Trophoblast cell (in vitro differentiated cells and primary cell): ENCODE data around the gene MEOX2. TPM values are rescaled to one million over a fixed set of nuclear protein-coding genes. Genes with fewer than 3 reads are reported as not detected.

Experiments used
- DNase-seq, 2 donors: peaks; one replicate each; pipeline ENCODE4 v3.0.0-alpha.2; 2016
- H2AFZ ChIP-seq: 2 replicates; pipeline ENCODE4 v1.6.1; 2013; ENCODE audit warnings: low read length, moderate library complexity, mild to moderate bottlenecking; ENCODE audit not compliant: insufficient read depth, poor library complexity
- H2AK5ac ChIP-seq: 2 replicates; pipeline ENCODE4 v1.6.1; 2013; ENCODE audit warnings: mild to moderate bottlenecking, low read length
- H2BK120ac ChIP-seq: 2 replicates; pipeline ENCODE4 v1.6.1; 2013; ENCODE audit warnings: low read length, mild to moderate bottlenecking, moderate library complexity; ENCODE audit not compliant: insufficient read depth, poor library complexity
- H2BK12ac ChIP-seq: 2 replicates; pipeline ENCODE4 v1.6.1; 2013; ENCODE audit warnings: mild to moderate bottlenecking, low read length, moderate library complexity
- H2BK5ac ChIP-seq: 2 replicates; pipeline ENCODE4 v1.6.1; 2013; ENCODE audit warnings: low read length, low read depth, moderate library complexity, mild to moderate bottlenecking; ENCODE audit not compliant: poor library complexity
- H3K14ac ChIP-seq: 2 replicates; pipeline ENCODE4 v1.6.1; 2013; ENCODE audit warnings: mild to moderate bottlenecking, low read length
- H3K18ac ChIP-seq: 2 replicates; pipeline ENCODE4 v1.6.1; 2013; ENCODE audit warnings: mild to moderate bottlenecking, low read length
- H3K23ac ChIP-seq: 2 replicates; pipeline ENCODE4 v1.6.1; 2013; ENCODE audit warnings: low read length
- H3K27ac ChIP-seq: 2 replicates; pipeline ENCODE4 v1.5.1; 2013; ENCODE audit warnings: low read depth, mild to moderate bottlenecking, inconsistent platforms, low read length, moderate library complexity
- H3K27me3 ChIP-seq: 2 replicates; pipeline ENCODE4 v1.6.1; 2013; ENCODE audit warnings: inconsistent platforms, mild to moderate bottlenecking, low read length, moderate library complexity; ENCODE audit not compliant: insufficient read depth
- H3K36me3 ChIP-seq, 2 experiments: 1 replicate in 1 of 2; 2 replicates in 1 of 2; pipeline ENCODE4 v1.6.1; 2013; ENCODE audit warnings: low read length in 2 of 2, mild to moderate bottlenecking in 2 of 2, moderate library complexity in 1 of 2; ENCODE audit not compliant: insufficient read depth in 2 of 2, control insufficient read depth in 1 of 2
- H3K4ac ChIP-seq: 2 replicates; pipeline ENCODE4 v1.6.1; 2013; ENCODE audit warnings: low read depth, mild to moderate bottlenecking, low read length, moderate library complexity
- H3K4me1 ChIP-seq, 2 experiments: 1 replicate in 1 of 2; 2 replicates in 1 of 2; pipeline ENCODE4 v1.6.1; 2013; ENCODE audit warnings: low read length in 2 of 2, mild to moderate bottlenecking in 2 of 2, moderate library complexity in 1 of 2; ENCODE audit not compliant: insufficient read depth in 2 of 2, control insufficient read depth in 1 of 2
- H3K4me2 ChIP-seq: 2 replicates; pipeline ENCODE4 v1.6.1; 2013; ENCODE audit warnings: inconsistent platforms, mild to moderate bottlenecking, low read length, moderate library complexity
- H3K4me3 ChIP-seq: 2 replicates; pipeline ENCODE4 v1.5.1; 2013; ENCODE audit warnings: mild to moderate bottlenecking, low read depth, low read length, inconsistent platforms
- H3K79me1 ChIP-seq: one replicate; pipeline ENCODE4 v1.6.1; 2013; ENCODE audit warnings: low read length
- H3K79me2 ChIP-seq: 2 replicates; pipeline ENCODE4 v1.6.1; 2013; ENCODE audit warnings: low read length, mild to moderate bottlenecking; ENCODE audit not compliant: control insufficient read depth, insufficient read depth, poor library complexity
- H3K9ac ChIP-seq: 2 replicates; pipeline ENCODE4 v1.6.1; 2013; ENCODE audit warnings: mild to moderate bottlenecking, low read length
- H3K9me3 ChIP-seq: 2 replicates; pipeline ENCODE4 v1.6.1; 2013; ENCODE audit warnings: low read depth, mild to moderate bottlenecking, control low read depth, inconsistent platforms, low read length; ENCODE audit not compliant: insufficient read depth
- H4K12ac ChIP-seq: 2 replicates; pipeline ENCODE4 v1.6.1; 2013; ENCODE audit warnings: low read depth, mild to moderate bottlenecking, low read length, moderate library complexity
- H4K8ac ChIP-seq: 2 replicates; pipeline ENCODE4 v1.6.1; 2013; ENCODE audit warnings: low read depth, mild to moderate bottlenecking, low read length, moderate library complexity
- H4K91ac ChIP-seq: one replicate; pipeline ENCODE4 v1.6.1; 2013; ENCODE audit warnings: low read depth, mild to moderate bottlenecking, low read length, moderate library complexity
- WGBS: extraction: QIAGEN DNeasy Blood & Tissue Kit; methylation state at CpG from one replicate; pipeline ENCODE4 v1.1.7; 2013; ENCODE audit warnings: missing lambda C conversion rate; ENCODE audit not compliant: insufficient read length, insufficient coverage; ENCODE audit errors: extremely low coverage; 5-methylcytosine and 5-hydroxymethylcytosine counted together
- polyA plus RNA-seq: library from polyadenylated mRNA; stranded (reverse); fragments of 200-250 nt; gene quantifications from 2 replicates; pipeline ENCODE4 v1.2.3, GENCODE V29; 2013

The MEOX2 gene
- not detected in 2 replicates for polyA plus RNA-seq

DNA sequence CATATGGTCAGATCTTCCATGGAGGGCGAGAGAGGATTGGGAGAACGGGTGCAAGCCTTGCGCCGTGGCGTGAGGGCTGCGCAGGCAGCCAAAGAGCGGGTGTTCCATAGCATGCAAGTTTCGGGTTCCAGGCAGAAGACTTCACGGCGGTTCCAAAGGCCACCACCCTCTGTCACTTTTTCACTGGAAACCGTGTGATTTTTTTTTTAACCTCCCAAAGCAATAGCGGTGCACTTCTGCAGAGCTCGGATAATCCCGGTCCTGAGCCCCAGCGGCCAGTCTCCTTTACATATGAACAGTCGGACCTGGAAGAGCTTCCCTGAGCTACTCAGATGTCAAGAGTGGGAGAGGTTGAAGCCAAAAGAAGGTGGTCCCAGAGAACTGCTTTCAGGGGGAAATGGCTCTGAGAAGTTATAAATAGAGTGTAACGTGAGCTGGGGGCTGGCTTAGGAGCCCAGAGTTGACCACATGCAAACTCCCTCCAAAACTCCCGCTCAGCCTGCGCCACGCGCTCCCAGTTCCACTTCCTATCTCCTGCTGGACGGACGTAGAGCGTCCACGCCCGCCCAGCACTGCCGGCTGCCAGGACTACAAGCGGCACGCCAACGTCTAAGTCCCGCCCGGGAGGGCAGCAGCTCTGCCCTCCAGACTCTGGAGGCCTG, at the start of gene MEOX2:
Gene MEOX2, minus strand, starts transcription at position 389 of the 662 bp plus-strand sequence. Its CDS starts 281 bp downstream, at position 108.
- Histone ChIP-seq H3K9me3 (peaks cover 5% of the 10 kb centered on the region), H4K91ac (no peak within 1 kb of the TSS), H4K12ac (no peak within 1 kb of the TSS), H3K9ac (no peak within 1 kb of the TSS), H3K4ac (no peak within 1 kb of the TSS), H2BK12ac (no peak within 1 kb of the TSS), H4K8ac (no peak within 1 kb of the TSS), H3K79me1 (no peaks in the 10 kb centered on the region), H3K4me1 (peaks cover 7 to 13% of the 10 kb centered on the region in 2 experiments), H2AK5ac (no peak within 1 kb of the TSS), H3K4me3 (peak within 1 kb of the TSS; percentile 35), H3K36me3 (no peaks in the 10 kb centered on the region), H3K4me2 (peak within 1 kb of the TSS; percentile 59), H3K14ac (no peak within 1 kb of the TSS), H2BK120ac (no peak within 1 kb of the TSS), H2BK5ac (no peak within 1 kb of the TSS), H3K23ac (no peak within 1 kb of the TSS), H3K18ac (no peak within 1 kb of the TSS), H3K79me2 (no peaks in the 10 kb centered on the region), H3K27ac (no peak within 1 kb of the TSS), H2AFZ (peak within 1 kb of the TSS; percentile 23), H3K27me3 (peaks cover 36% of the 10 kb centered on the region)
- no peak for DNase-seq
- no CpG with 5 or more reads among the region's 32 CpGs for WGBS

- Histone ChIP-seq H2BK12ac (no peak overlapping the region), H2BK120ac (no peak overlapping the region), H3K9me3 (no peaks in the 10 kb centered on the region), H3K27ac (no peak overlapping the region), H4K91ac (no peak overlapping the region), H3K79me2 (no peaks in the 10 kb centered on the region), H3K4me1 (no peaks in the 10 kb centered on the region), H4K12ac (no peak overlapping the region), H2BK5ac (no peak overlapping the region), H3K36me3 (no peaks in the 10 kb centered on the region), H3K14ac (no peak overlapping the region), H3K4me3 (no peak overlapping the region), H3K4ac (no peak overlapping the region), H4K8ac (no peak overlapping the region), H2AK5ac (no peak overlapping the region), H3K4me2 (no peak overlapping the region), H3K18ac (no peak overlapping the region), H3K27me3 (no peaks in the 10 kb centered on the region), H3K9ac (no peak overlapping the region), H3K23ac (no peak overlapping the region), H2AFZ (no peak overlapping the region), H3K79me1 (no peaks in the 10 kb centered on the region)
- no peak for DNase-seq
These were observed 43.3 kb upstream of the MEOX2 start for GRCh38 chr7:15729746-15730145.

GRCh38 chr7:15725051-15725450, 38.6 kb upstream of the MEOX2 start:
- Histone ChIP-seq H3K4ac (no peak overlapping the region), H3K79me2 (no peaks in the 10 kb centered on the region), H3K9me3 (no peaks in the 10 kb centered on the region), H3K18ac (no peak overlapping the region), H2BK12ac (no peak overlapping the region), H3K27ac (no peak overlapping the region), H3K4me2 (no peak overlapping the region), H4K12ac (no peak overlapping the region), H3K14ac (no peak overlapping the region), H2AK5ac (no peak overlapping the region), H3K4me3 (no peak overlapping the region), H2BK120ac (no peak overlapping the region), H3K4me1 (no peaks in the 10 kb centered on the region), H3K9ac (no peak overlapping the region), H4K91ac (no peak overlapping the region), H3K27me3 (no peaks in the 10 kb centered on the region), H2AFZ (no peak overlapping the region), H3K79me1 (no peaks in the 10 kb centered on the region), H2BK5ac (no peak overlapping the region), H3K36me3 (no peaks in the 10 kb centered on the region), H3K23ac (no peak overlapping the region), H4K8ac (no peak overlapping the region)
- no CpG with 5 or more reads among the region's 3 CpGs for WGBS
- DNase-seq: peak in 1 of 2 donors; percentile 2

DNA sequence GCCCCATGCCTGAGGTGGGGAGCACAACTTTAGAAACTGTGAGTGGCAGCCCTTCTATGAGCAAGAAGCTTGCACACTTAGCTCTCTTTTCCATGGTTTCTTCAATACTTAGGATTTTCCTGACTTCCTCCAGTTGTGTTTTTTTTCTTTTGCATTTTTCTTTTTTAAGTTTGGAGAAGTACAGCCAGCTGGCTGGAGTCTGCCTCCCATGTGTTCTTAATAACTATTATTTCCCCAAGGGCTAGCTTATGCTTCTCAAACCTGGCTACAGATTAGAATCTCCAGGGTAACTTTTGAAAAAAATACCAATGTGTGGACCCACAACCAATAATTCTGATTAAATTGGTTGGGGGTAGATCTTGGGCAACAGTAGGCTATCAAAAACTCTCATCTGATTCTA, 37.4 kb upstream of the MEOX2 start:
- no peak overlapping the region for H3K23ac ChIP-seq
- no peak overlapping the region for H4K12ac ChIP-seq
- no peak overlapping the region for H2AK5ac ChIP-seq
- H3K9me3 ChIP-seq: no peaks in the 10 kb centered on the region
- no peak overlapping the region for H3K4me3 ChIP-seq
- H2AFZ ChIP-seq: no peak overlapping the region
- no peaks in the 10 kb centered on the region for H3K79me2 ChIP-seq
- H3K36me3 ChIP-seq: no peaks in the 10 kb centered on the region
- H2BK5ac ChIP-seq: no peak overlapping the region
- H4K8ac ChIP-seq: no peak overlapping the region
- no peak overlapping the region for H3K18ac ChIP-seq
- DNase-seq: no peak
- no peak overlapping the region for H2BK120ac ChIP-seq
- no peak overlapping the region for H3K4me2 ChIP-seq
- no peak overlapping the region for H3K14ac ChIP-seq
- H3K9ac ChIP-seq: no peak overlapping the region
- H4K91ac ChIP-seq: no peak overlapping the region
- H3K4me1 ChIP-seq: no peaks in the 10 kb centered on the region
- H2BK12ac ChIP-seq: no peak overlapping the region
- no peak overlapping the region for H3K4ac ChIP-seq
- H3K79me1 ChIP-seq: no peaks in the 10 kb centered on the region
- H3K27ac ChIP-seq: no peak overlapping the region
- no peaks in the 10 kb centered on the region for H3K27me3 ChIP-seq
